GM13976 (cell line): Measurements from ENCODE around the gene FAHD1.

Experiments used
- DNase-seq: peaks from one replicate; pipeline ENCODE4 v3.0.0; 2012; ENCODE audit warnings: low spot score
- in situ Hi-C: fragments of 300-500 bp; cut with MboI; formaldehyde crosslinking; loops from one replicate; pipeline ENCODE4 v1.12.0; 2022; ENCODE audit warnings: low sequenced_read_pairs, mixed read lengths, inconsistent platforms; ENCODE audit not compliant: unreplicated experiment
- TF ChIP-seq, protein P1 (sequence below): IDR thresholded peaks from 2 replicates; pipeline ENCODE4 v1.5.1; 2012; ENCODE audit warnings: borderline replicate concordance, mild to moderate bottlenecking; ENCODE audit not compliant: insufficient read depth; ENCODE audit errors: extremely low read depth, missing control alignments, control extremely low read depth

FAHD1 gene

DNA sequence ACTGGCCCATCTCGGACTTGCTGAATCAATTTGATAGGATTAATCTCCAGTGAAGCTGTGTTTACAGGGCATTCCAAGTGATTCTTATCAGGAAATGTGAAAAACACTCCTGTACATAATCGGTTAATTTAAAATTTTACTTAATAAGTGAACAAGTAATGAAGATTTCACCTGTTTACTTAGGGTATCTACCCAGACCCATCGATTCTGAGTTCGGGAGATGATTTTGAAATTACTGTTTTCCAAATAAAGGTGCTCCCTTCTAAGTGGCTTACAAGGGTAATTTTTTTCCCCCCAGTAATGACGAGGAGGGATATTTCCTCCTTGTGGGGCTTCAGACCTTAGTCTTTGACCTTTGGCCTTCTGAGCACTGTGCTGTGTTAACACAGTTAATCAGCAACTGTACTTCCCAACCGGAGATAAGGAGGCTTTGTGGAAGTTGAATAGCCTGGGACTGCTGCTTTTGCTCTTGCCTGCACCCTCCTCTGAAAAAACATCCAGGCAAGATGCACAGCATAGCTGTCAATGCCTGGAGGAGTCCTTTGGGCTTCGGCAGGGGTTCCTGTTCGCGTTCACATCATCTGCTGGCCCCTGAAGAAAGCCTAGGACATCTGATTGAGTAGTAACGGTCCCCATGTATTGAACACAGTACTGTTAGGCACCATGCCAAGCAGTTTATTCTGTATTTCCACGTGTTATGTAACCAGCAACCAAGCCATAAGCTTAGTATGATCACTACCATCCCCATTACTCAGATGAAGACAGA lies 1.8 kb downstream of the FAHD1 start:
- in situ Hi-C loops = no loop called here
- TF ChIP-seq, protein P1, sequence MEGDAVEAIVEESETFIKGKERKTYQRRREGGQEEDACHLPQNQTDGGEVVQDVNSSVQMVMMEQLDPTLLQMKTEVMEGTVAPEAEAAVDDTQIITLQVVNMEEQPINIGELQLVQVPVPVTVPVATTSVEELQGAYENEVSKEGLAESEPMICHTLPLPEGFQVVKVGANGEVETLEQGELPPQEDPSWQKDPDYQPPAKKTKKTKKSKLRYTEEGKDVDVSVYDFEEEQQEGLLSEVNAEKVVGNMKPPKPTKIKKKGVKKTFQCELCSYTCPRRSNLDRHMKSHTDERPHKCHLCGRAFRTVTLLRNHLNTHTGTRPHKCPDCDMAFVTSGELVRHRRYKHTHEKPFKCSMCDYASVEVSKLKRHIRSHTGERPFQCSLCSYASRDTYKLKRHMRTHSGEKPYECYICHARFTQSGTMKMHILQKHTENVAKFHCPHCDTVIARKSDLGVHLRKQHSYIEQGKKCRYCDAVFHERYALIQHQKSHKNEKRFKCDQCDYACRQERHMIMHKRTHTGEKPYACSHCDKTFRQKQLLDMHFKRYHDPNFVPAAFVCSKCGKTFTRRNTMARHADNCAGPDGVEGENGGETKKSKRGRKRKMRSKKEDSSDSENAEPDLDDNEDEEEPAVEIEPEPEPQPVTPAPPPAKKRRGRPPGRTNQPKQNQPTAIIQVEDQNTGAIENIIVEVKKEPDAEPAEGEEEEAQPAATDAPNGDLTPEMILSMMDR = no peak
- no peak for DNase-seq

DNA sequence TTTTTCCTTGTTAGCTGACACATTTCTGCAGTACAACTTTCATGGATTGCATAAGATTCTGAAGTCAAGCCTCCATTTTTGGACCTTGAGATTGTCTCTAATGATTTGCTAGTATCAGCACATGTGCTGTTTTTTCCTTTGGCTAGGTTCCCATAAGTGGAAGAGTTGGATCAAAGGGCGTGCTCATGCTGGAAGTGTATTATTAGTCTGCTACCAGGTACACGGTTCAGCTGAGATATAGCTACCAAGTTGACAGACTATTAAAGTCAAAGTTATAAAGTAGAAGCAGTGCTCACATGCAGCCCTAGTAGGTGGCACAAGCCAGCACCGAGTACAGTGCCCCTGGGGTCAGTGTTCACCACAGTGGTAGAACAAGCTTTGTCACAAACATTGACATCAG lies 3.2 kb downstream of the FAHD1 start:
- TF ChIP-seq, protein P1 = no peak
- DNase-seq = no peak
- in situ Hi-C loops = no loop called here

DNA sequence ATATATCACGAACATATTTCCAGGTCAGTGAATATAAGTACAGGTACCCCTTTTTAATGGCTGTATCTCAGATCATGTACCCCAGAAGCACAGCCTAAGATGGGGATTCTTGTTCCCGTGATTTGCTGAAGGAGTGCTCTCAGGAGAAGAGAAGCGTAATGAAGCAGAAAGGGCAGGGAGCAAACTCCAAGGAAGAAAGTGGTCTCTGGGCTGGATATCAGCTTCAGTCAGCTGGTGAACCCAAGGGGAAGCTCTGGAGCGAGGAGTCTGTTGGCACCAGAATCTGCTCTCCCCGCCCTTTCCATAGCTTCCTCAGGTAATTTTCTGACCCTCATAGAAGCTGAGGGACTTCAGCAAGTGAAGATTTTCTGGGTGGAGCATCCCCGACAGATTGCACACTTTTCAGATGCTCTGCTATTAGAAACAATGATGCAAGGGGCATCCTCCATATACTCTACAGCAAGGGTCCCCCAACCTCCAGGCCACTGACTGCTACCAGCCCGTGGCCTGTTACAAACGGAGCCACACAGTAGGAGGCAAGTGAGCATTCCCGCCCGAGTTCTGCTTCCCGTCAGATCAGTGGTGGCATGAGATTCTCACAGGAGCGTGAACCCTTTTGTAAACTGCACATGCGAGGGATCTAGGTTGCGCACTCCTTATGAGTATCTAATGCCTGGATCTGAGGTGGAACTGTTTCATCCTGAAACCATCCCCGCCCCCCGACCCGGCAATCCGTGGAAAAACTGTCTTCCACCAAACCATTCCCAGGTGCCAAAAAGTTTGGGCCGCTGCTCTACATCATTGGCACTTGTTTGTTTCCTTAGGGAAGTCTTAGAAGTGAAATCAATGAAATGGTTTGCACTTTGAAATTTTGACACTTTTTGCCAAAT lies 4.4 kb downstream of the FAHD1 start:
- TF ChIP-seq, protein P1 = no peak
- in situ Hi-C loops = no loop called here
- no peak for DNase-seq

DNA sequence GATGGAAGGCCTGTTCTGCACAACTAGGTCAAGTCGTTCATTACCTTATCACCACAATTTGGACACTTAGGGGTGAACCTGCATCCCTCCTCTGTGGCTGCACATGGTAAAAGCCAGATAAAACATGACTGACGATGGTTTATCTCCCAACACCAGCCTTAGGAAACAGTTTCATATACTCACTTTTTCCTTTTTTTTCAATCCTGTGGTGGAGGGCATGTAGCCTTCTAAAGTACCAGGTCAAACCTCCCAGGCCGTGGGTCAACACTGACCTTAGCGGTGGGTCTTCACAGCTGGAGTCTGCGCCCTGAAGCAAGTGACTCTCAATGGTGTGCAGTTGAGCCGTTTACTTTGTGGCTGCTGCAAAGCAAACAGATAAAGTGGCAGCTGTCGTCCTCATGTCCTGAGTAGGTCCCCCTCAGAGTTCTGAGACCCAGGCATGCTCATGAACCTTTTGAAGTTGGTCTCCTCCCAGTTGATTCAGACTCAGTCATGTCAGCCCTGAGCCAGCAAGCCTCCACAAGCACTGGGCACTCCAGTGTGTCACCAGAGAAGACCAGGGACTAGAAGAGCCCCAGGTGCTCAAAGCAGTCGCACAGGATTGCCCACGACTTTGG lies 5.9 kb downstream of the FAHD1 start:
- in situ Hi-C loops = no loop called here

DNA sequence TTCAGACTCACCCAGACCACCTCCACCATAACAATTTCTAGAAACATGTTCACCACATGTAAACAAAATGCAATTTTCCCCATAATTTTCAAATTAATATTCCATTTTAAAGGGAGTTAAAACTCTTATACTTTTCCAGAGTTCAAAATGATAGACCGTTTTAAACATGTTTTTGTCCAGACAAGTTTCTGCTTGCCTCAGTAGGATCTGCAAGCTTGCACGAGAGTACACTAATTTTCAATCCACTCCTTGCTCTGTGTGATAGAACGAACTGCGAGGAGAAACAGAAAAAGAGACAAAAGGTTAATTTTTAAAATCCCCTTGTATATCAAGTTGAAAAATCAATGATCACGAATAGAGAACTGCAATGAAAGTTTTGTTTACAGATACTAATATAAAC lies 7.1 kb downstream of the FAHD1 start:
- TF ChIP-seq, protein P1 = no peak
- in situ Hi-C loops = no loop called here
- DNase-seq = no peak

More for the DNA sequence above, 5.9 kb downstream of the FAHD1 start:
- TF ChIP-seq, protein P1 = no peak
- DNase-seq = no peak

DNA sequence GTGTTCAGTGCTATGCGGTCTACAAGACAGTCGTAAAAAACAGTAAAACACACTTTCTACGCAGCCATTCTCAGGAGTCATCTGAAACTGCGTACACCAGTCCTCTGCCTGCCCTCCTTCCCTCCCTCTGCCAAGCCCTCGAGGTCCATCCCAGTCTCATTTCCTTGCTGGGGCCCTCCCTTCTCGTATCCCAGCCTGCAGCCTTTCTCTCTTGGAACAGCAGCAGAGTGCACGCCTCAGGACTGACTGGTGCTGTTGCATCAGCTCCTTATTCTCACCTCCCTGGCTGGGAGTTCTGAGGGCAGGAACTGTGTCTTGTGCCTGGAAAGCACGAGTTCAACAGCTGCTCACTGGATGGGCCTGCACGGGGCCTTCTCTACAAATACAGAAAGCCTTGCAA lies 12.5 kb downstream of the FAHD1 start:
- DNase-seq = no peak
- in situ Hi-C loops = no loop called here
- TF ChIP-seq, protein P1 = no peak
